Measurements from ENCODE around the gene KRT72.

DNA sequence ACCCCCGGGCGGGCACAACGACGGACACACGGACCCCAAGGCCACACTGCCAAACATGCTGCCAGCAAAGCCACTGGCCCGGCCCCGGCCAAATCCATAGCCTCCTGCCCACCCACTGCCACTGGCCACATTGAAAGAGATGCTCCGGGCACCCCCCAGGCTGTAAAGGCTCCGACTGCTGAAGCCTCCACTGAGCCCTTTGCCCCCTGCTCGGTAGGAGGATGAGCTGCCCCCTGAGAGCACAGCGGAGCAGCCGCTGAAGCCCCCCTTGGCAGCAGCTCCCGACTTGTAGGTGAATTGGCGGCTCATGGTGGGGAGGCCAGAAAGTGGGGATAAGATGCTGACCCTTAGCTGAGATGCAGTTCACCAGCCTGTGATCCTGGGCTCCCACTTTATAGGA, 17.0 kb upstream of the KRT72 start, which contains the start of gene KRT73:
- TF ChIP-seq SP1 (IDR thresholded peaks at IDR 0.05; ENCODE audit: low read depth) (no peak), EZH2 (IDR thresholded peaks at IDR 0.05) (no peak), SIN3A (IDR thresholded peaks at IDR 0.05; ENCODE audit: low read depth) (no peak), ZNF274 (IDR thresholded peaks at IDR 0.05; ENCODE audit: low read depth, low read length) (no peak), POLR2A (IDR thresholded peaks at IDR 0.05; ENCODE audit: borderline replicate concordance, extremely low read depth, insufficient read depth, insufficient read length) (no peak), YY1 (IDR thresholded peaks at IDR 0.05; ENCODE audit: extremely low read depth, insufficient replicate concordance, low read depth, low read length) (no peak)
- TF ChIP-seq, protein P1, sequence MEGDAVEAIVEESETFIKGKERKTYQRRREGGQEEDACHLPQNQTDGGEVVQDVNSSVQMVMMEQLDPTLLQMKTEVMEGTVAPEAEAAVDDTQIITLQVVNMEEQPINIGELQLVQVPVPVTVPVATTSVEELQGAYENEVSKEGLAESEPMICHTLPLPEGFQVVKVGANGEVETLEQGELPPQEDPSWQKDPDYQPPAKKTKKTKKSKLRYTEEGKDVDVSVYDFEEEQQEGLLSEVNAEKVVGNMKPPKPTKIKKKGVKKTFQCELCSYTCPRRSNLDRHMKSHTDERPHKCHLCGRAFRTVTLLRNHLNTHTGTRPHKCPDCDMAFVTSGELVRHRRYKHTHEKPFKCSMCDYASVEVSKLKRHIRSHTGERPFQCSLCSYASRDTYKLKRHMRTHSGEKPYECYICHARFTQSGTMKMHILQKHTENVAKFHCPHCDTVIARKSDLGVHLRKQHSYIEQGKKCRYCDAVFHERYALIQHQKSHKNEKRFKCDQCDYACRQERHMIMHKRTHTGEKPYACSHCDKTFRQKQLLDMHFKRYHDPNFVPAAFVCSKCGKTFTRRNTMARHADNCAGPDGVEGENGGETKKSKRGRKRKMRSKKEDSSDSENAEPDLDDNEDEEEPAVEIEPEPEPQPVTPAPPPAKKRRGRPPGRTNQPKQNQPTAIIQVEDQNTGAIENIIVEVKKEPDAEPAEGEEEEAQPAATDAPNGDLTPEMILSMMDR (IDR thresholded peaks at IDR 0.05 in 2 of 3, conservative IDR thresholded peaks at IDR 0.05 in 1 of 3; ENCODE audit: borderline replicate concordance in 1 of 3, insufficient read depth in 1 of 3, low read depth in 2 of 3, low read length in 2 of 3) = no peak

All from HCT116 (cell line).